NOMO-1 treated with DMSO at 0.1 percent for 48 hours (cell line): ENCODE measurements around the gene MRTFA.
"Not testable (repeated sequence)": the region's sequence is repeated elsewhere in the genome, so short reads cannot be mapped to it uniquely, and the experiment has no call there.

ENCODE experiments used
- DNase-seq: peaks from one replicate; lab custom pipeline; 2025; ENCODE audit not compliant: unreplicated experiment; lab: John Stamatoyannopoulos, UW

The MRTFA gene

DNA sequence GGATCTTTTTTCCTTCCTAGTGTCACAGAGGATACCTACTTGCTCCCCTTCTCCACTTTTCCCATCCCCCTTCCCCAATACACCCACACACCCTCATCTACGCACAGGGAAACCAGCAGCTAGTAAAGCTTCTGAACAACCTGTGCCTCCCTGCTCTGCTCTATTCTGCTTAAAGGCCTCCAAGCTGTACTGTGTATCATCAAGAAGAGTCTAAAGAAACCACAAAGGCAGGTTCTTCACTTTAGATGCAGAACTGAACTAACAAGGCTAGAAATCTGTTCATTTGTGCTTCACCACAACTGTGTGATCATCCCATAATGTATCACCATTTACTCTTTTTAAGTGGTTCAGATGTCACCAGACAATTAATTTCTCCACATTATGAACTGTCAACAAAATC, 133.6 kb downstream of the MRTFA start:
- DNase-seq: no peak

GRCh38 chr22:40500465-40500786, 136.1 kb downstream of the MRTFA start:
- not testable (repeated sequence) for DNase-seq

DNA sequence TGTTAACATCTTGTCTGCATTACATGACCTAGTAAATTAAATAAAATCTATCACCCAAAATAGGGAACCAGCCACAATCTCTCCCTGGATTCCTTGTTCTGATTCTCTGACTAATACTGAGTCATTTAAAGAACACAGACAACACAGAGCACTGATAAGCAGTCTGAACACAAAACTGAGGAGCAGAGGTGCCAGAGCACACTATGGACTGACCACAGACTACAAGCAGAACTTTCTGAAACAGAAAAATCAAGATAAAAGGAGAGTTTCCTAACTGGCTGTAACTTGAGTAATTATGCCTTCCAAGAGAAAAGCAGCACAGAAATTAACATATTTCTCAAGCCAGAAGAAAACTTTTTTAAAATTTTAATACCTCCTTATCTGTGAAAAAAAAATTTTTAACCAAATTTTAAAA, 137.3 kb downstream of the MRTFA start:
- peak; percentile 70 for DNase-seq

DNA sequence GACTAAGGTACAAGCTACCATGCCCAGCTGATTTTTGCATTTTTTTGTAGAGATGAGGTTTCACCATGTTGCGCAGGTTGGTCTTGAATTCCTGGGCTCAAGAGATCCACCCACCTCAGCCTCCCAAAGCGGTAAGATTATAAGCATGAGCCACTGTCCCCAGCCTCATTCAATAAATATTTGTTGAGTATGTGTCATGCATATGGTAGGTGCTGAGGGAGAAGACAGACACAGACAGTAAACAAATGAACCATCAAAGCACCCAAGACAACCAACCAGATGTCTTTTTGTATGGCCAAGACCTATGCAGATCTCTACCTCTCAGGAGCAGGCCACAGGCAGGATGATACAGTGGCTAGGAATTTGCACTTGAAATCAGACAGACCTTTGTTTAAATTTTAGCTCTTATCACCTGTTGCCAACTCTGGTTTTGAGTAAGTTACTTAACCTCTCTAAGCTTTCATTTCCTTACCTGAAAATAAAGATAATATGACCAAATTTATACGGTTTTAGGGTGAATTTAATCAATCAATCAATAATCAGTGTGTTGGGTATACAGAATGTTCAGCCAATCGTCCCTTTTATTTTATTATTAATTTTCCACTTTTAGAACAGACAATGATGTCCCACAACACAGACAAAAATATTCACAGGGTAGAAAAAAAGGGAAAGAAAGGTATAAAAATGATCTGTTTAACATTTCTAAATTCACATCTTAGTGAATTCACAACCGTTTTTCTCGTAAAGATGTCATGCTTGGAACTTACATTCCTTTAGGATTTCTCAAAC, 137.9 kb downstream of the MRTFA start:
- DNase-seq: no peak

GRCh38 chr22:40493441-40493840, 143.1 kb downstream of the MRTFA start:
- no peak for DNase-seq

DNA sequence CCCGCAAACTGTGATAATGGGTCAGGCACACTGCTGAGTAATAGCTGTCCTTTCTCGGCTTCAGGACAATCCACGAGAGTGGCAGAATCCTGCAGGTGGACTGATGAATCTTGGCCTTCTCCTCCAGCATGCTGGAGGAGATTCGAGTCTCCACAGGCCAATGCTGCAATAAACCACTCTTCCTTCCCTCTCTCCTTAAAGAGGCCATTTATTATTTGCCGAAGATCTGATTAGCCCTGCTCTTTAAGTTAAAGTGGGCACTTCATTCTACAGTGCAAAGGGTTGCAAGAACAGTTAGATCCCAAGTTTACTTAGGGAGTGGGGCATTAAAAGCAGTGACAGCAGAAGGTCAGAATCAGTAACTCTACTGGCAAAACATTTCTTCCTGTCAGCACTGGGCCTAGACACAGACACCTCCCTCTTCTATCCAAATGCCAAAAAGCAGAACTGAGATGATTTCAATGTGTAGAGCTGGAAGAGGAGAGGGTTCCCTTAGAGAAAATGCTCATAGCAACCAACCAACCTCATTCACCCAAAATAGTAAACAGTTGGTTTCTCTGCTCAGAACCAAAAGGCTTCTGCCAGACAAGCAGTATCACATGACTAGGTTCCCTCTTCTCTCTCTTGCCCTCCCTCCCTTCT, 144.4 kb downstream of the MRTFA start:
- DNase-seq: peak; percentile 97

GRCh38 chr22:40487663-40488249, 148.8 kb downstream of the MRTFA start:
- peak; percentile 19 for DNase-seq

DNA sequence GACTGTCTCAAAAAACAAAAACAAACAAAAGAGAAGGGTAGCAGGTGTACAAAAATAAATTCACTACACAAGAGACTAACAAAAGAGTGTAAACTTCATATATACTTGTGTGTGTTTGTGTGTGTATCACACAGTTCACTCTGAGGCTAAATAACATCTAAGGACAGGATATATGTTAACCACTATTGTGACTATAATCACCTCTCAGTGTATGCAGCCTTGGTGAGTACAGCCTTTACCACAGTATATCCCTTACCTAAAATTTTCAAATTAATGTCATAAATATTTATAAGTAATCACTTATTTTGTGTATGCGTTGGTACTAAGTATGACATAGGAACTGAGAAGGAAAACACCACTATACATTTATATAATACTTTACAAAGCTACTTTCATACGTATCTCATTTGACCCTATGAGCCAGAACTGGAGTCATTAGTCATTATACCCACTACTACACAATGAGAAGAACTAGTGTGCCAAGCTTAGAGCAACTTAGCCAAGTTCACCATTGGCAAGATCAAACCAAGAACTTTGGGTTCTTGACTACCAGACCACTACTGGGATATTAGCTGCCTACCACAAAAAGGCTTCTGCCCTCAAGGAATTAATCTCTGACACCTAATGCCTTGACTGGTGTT, 149.4 kb downstream of the MRTFA start:
- no peak for DNase-seq

- peak; percentile 27 for DNase-seq
These were observed 150.5 kb downstream of the MRTFA start for GRCh38 chr22:40485813-40486667.

DNA sequence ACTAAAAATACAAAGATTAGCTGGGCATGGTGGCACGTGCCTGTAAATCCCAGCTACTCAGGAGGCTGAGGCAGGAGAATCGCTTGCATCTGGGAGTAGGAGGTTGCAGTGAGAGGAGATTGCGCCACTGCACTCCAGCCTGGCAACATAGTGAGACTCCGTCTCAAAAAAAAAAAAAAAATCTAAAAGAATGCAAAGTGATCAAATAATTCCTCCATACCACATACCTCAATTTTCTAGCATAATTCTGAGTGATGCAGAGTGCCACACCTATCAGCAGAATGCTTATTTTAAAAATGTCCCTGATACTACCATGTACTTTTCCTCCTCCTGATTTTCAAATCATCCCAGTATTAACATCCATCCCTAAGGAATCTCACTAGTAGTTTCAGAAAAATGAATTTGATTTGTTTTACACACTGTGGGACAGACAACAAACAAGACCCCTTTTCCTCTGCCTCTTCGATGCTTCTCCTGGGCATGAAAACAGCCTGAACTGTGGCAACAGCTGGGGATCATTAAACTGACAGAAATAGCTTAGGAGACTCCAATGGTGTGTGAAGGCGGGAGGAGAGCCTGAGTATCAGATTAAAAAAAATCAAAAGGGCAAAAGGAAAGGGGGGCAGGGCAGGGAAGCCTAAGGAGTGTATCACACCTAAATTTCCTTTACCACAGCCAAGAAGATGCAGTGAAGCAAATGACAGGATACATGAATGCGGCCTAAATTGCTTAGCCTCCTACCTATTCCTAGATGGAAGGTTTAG, 151.4 kb downstream of the MRTFA start:
- no peak for DNase-seq

GRCh38 chr22:40482886-40483285, 153.6 kb downstream of the MRTFA start:
- DNase-seq: no peak

DNA sequence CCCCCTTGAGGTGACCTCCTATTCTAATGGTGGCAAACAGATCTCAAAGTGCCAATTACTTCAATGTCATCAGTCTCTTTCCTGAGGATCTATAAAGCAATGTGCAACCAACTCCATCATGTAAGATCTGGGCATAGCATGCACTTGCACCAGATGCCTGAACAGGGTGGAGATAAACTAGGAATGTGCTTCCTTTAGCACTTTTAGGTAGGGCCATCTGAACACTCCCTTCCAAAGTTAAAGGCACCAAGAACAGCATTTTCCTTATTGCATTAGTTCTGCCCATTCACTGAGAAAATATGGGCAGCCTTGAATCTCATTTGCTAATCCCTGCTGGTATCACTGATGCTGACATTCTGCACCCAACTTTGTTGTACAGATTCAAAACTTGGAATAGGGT, 154.1 kb downstream of the MRTFA start:
- DNase-seq: no peak

GRCh38 chr22:40480996-40481395, 155.5 kb downstream of the MRTFA start:
- DNase-seq: no peak

- peak; percentile 51 for DNase-seq
These were observed 156.5 kb downstream of the MRTFA start for GRCh38 chr22:40479887-40480538.

GRCh38 chr22:40479126-40479800, 157.3 kb downstream of the MRTFA start:
- no peak for DNase-seq

DNA sequence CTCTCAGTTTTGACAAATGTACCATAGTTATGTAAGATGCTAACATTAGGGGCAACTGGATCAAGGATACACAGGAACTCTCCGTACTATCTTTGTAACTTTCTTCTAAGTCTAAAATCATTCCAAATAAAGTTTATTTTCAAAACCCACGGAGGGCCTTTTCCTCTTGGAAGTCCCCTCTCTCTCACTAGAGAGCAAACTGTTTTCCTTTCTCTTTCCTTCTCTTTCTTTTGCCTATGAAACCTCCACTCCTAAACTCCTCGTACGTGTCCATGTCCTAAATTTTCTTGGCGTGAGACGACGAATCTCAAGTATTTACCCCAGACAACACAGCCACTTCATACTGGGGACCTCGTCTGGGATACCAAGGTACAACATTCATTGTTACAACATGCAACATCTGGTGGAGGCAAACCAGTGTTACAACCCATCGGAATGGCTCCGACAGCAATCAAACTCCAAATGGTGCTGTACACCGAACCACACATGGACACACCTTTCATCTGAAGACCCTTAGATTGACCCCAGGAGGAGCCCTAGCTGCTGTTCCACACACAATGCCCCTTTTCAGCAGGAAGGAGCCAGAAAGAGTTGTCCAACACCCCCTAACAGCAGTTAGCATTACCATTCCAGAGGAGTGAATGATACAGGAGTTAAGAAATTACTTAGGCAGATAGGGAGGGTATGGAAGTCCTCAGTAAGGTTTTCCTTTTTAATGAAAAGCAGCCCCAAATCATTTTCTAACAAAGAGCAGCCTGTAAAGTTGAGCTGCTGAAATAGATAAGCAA, 158.0 kb downstream of the MRTFA start:
- no peak for DNase-seq

- DNase-seq: peak; percentile 19
These were observed 158.7 kb downstream of the MRTFA start for GRCh38 chr22:40477683-40478337.

DNA sequence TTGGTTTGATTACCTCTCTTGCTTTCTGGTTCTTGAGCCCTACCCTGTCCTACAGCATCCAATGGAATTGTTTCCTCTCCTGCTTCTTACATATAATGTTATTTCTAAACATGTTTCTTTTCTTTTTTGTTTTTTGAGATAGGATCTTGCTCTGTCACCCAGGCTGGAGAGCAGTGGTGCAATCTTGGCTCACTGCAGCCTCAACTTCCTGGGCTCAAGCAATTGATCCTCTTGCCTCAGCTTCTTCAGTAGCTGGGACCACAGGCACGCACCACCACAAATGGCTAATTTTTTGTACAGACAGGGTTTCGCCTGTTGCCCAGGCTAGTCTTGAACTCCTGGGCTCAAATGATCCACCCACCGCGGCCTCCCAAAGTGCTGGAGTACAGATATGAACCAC, 160.2 kb downstream of the MRTFA start:
- no peak for DNase-seq
